GM19467 (cell line): ENCODE measurements around the gene DCAF15.
"Not testable (repeated sequence)": the region's sequence is repeated elsewhere in the genome, so short reads cannot be mapped to it uniquely, and the experiment has no call there.

Source experiments
- ATAC-seq: cut with Tn5 transposase; IDR thresholded peaks from one replicate; pipeline ENCODE4 v1.9.1; 2021; ENCODE audit warnings: mild to moderate bottlenecking, moderate library complexity; ENCODE audit not compliant: unreplicated experiment

The DCAF15 gene

GRCh38 chr19:13959141-13959961 is 7.0 kb downstream of the DCAF15 start:
- no peak for ATAC-seq

GRCh38 chr19:13959962-13960862 is 7.9 kb downstream of the DCAF15 start:
- ATAC-seq, result no peak

GRCh38 chr19:13960863-13961784 is 8.8 kb downstream of the DCAF15 start:
- ATAC-seq, result no peak

- no peak for ATAC-seq
These were observed 9.8 kb downstream of the DCAF15 start for GRCh38 chr19:13961826-13962698.

GRCh38 chr19:13962699-13963602 is 10.6 kb downstream of the DCAF15 start:
- no peak for ATAC-seq

GRCh38 chr19:13963603-13964105 is 11.3 kb downstream of the DCAF15 start:
- ATAC-seq, result no peak

- no peak for ATAC-seq
These were observed 12.5 kb downstream of the DCAF15 start for GRCh38 chr19:13964776-13965175.

- ATAC-seq, result no peak
These were observed 13.1 kb downstream of the DCAF15 start for GRCh38 chr19:13965377-13965896.

- no peak for ATAC-seq
These were observed 13.8 kb downstream of the DCAF15 start for GRCh38 chr19:13965926-13966683.

GRCh38 chr19:13966684-13967128 is 14.4 kb downstream of the DCAF15 start:
- no peak for ATAC-seq

GRCh38 chr19:13967206-13967605 is 14.9 kb downstream of the DCAF15 start:
- not testable (repeated sequence) for ATAC-seq

GRCh38 chr19:13968383-13968935 is 16.1 kb downstream of the DCAF15 start:
- ATAC-seq, result no peak

- ATAC-seq, result no peak
These were observed 16.7 kb downstream of the DCAF15 start for GRCh38 chr19:13968999-13969398.

- no peak for ATAC-seq
These were observed 17.6 kb downstream of the DCAF15 start for GRCh38 chr19:13969897-13970296.

GRCh38 chr19:13971868-13972267 is 19.6 kb downstream of the DCAF15 start:
- ATAC-seq, result not testable (repeated sequence)

GRCh38 chr19:13972368-13973155 is 20.3 kb downstream of the DCAF15 start:
- no peak for ATAC-seq
